ENCODE data around the gene SPOP. TPM values are rescaled to one million over a fixed set of nuclear protein-coding genes. Genes with fewer than 3 reads are reported as not detected.

The SPOP gene
- total and polyA plus RNA-seq, 9 of the 15 experiments (the other 6 are each of a cell fraction or from before 2014, with no cell fraction given), result 34.2 to 65.9 (median 39.7) TPM

DNA sequence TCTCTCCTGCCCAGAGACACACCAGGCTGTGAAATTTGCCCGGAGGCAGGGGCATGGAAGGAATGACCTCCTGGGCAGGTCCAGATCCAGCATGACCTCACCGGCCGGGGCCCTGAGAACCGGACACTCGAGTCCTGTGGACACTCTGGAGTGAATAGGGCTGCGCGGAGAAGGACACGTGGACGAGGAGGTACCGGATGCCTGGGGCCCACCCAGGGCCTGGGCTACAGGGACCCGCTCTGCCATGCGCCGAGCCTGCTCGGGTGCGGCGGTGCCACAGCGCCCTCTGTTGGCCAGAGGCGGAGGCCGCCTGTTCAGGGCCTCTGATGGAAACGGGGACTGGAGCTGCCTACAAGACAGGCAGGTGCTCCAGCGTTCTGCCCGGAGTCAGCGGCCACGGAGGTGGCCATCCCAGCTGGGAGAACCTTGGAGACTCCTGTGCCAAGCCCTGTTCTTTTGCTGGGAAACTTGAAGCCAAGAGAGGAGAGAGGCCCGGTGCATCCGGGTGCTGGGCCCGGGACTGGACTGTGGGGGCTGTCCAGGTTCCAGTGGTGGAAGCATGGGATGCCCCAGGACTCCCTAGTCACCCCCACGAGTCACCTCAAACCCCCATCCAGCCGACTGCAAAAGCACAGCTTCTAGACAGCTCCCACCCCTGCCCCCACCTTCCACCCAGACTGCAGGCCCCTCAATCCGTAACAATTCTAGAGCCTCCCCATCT, 121.5 kb downstream of the SPOP start:
- Histone ChIP-seq H2AFZ (ENCODE audit: low read depth, low read length) (peak overlapping the region; percentile 81), H3K36me3 (ENCODE audit: control insufficient read depth, insufficient read depth, low read length) (no peaks in the 10 kb centered on the region), H3K27me3 (ENCODE audit: control insufficient read depth in 2 of 2, insufficient read depth in 2 of 2, low read length in 2 of 2) (peaks cover 0 to 6% of the 10 kb centered on the region in 2 experiments; a peak in 2 of 5 replicates), H4K20me1 (replicated peaks; ENCODE audit: control insufficient read depth, insufficient read depth, low read length) (no peaks in the 10 kb centered on the region), H3K9me1 (ENCODE audit: control insufficient read depth, insufficient read depth, low read length) (no peaks in the 10 kb centered on the region), H3K79me2 (ENCODE audit: control insufficient read depth, insufficient read depth, low read length) (no peaks in the 10 kb centered on the region), H3K4me3 (no peak overlapping the region), H3K4me2 (ENCODE audit: insufficient read depth, low read length) (peak overlapping the region; percentile 23; the same call in 1 of the 2 replicates), H3K9ac (ENCODE audit: insufficient read depth in 1 of 2, low read depth in 2 of 2, low read length in 2 of 2) (peak overlapping the region in 1 of 2 experiments; percentile 72; a peak in 2 of 4 replicates), H3K9me3 (replicated peaks; ENCODE audit: control insufficient read depth, insufficient read depth, low read depth, low read length) (no peaks in the 10 kb centered on the region), H3K4me1 (replicated peaks in 1 of 2; ENCODE audit: control insufficient read depth in 2 of 2, insufficient read depth in 2 of 2, low read length in 2 of 2) (peaks cover 0 to 14% of the 10 kb centered on the region in 2 experiments; a peak in 3 of 5 replicates), H3K27ac (ENCODE audit: extremely low read depth, low read depth, low read length) (no peak overlapping the region)
- intact Hi-C loops (cut with micrococcal nuclease) (loop anchor here (1.0 to 5.0 kb wide), 2 partner anchors 148 to 239 kb away; no protein-coding TSS in a partner anchor), in situ Hi-C loops (cut with MboI) (no loop called here)
- CTCF ChIA-PET (ENCODE audit: low intra/inter-chr PET ratio), result interaction anchor here (0.7 to 3.8 kb wide), 12 partner anchors 14 to 603 kb away, joined by 3 to 29 read pairs (median 10); no protein-coding TSS in a partner anchor
- POLR2A ChIA-PET, result interaction anchor here (0.6 to 1.2 kb wide), 3 partner anchors 125 to 832 kb away, joined by 3 to 4 read pairs (median 4); no protein-coding TSS in a partner anchor
- WGBS (ENCODE audit: insufficient coverage, low coverage, missing lambda C conversion rate), result 18% methylated on average over 20 of the region's 30 CpGs
- DNase-seq (ENCODE audit: extremely low read depth in 1 of 4, low spot score in 3 of 4) (peak; percentile 83 to 91 (median 90)), ATAC-seq (peak; percentile 99), FAIRE-seq (peak; percentile 80)
- BruUV-seq (replicated peaks), result no TSS peak
- TF ChIP-seq TEAD1 (CRISPR knock-in tag; IDR thresholded peaks at IDR 0.05) (no peak), ZNF12 (CRISPR knock-in tag; IDR thresholded peaks at IDR 0.05) (no peak), CBX2 (IDR thresholded peaks at IDR 0.05; ENCODE audit: insufficient read depth, low read length, poor library complexity, severe bottlenecking) (no peak), PURB (CRISPR knock-in tag; IDR thresholded peaks at IDR 0.05; ENCODE audit: low read depth) (no peak), RBM14 (IDR thresholded peaks at IDR 0.05; ENCODE audit: borderline replicate concordance, insufficient read depth, low read depth, low read length) (no peak), HNRNPK (IDR thresholded peaks at IDR 0.05; ENCODE audit: low read depth, low read length, poor library complexity, severe bottlenecking) (no peak), ESRRA (IDR thresholded peaks at IDR 0.05; ENCODE audit: borderline replicate concordance, low read depth) (no peak)
- TF ChIP-seq, protein P1, sequence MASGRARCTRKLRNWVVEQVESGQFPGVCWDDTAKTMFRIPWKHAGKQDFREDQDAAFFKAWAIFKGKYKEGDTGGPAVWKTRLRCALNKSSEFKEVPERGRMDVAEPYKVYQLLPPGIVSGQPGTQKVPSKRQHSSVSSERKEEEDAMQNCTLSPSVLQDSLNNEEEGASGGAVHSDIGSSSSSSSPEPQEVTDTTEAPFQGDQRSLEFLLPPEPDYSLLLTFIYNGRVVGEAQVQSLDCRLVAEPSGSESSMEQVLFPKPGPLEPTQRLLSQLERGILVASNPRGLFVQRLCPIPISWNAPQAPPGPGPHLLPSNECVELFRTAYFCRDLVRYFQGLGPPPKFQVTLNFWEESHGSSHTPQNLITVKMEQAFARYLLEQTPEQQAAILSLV (tag; IDR thresholded peaks at IDR 0.05), result no peak
- TF ChIP-seq, protein P2, sequence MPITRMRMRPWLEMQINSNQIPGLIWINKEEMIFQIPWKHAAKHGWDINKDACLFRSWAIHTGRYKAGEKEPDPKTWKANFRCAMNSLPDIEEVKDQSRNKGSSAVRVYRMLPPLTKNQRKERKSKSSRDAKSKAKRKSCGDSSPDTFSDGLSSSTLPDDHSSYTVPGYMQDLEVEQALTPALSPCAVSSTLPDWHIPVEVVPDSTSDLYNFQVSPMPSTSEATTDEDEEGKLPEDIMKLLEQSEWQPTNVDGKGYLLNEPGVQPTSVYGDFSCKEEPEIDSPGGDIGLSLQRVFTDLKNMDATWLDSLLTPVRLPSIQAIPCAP (CRISPR knock-in tag; IDR thresholded peaks at IDR 0.05; ENCODE audit: borderline replicate concordance), result no peak
- TF ChIP-seq, protein P3, sequence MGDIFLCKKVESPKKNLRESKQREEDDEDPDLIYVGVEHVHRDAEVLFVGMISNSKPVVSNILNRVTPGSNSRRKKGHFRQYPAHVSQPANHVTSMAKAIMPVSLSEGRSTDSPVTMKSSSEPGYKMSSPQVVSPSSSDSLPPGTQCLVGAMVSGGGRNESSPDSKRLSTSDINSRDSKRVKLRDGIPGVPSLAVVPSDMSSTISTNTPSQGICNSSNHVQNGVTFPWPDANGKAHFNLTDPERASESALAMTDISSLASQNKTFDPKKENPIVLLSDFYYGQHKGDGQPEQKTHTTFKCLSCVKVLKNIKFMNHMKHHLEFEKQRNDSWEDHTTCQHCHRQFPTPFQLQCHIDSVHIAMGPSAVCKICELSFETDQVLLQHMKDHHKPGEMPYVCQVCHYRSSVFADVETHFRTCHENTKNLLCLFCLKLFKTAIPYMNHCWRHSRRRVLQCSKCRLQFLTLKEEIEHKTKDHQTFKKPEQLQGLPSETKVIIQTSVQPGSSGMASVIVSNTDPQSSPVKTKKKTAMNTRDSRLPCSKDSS (IDR thresholded peaks at IDR 0.05; ENCODE audit: low read depth, partially characterized antibody), result no peak
- TF ChIP-seq, protein P4, sequence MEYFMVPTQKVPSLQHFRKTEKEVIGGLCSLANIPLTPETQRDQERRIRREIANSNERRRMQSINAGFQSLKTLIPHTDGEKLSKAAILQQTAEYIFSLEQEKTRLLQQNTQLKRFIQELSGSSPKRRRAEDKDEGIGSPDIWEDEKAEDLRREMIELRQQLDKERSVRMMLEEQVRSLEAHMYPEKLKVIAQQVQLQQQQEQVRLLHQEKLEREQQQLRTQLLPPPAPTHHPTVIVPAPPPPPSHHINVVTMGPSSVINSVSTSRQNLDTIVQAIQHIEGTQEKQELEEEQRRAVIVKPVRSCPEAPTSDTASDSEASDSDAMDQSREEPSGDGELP (CRISPR knock-in tag; IDR thresholded peaks at IDR 0.05; ENCODE audit: borderline replicate concordance), result peak; percentile 63; the same call in 1 of the 2 replicates
- TF ChIP-seq, protein P5, sequence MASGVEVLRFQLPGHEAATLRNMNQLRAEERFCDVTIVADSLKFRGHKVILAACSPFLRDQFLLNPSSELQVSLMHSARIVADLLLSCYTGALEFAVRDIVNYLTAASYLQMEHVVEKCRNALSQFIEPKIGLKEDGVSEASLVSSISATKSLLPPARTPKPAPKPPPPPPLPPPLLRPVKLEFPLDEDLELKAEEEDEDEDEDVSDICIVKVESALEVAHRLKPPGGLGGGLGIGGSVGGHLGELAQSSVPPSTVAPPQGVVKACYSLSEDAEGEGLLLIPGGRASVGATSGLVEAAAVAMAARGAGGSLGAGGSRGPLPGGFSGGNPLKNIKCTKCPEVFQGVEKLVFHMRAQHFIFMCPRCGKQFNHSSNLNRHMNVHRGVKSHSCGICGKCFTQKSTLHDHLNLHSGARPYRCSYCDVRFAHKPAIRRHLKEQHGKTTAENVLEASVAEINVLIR (CRISPR knock-in tag; IDR thresholded peaks at IDR 0.05), result no peak
